A549 (cell line): ENCODE measurements around the gene ZNF419. TPM values are rescaled to one million over a fixed set of nuclear protein-coding genes. Genes with fewer than 3 reads are reported as not detected.
"Not testable (repeated sequence)": the region's sequence is repeated elsewhere in the genome, so short reads cannot be mapped to it uniquely, and the experiment has no call there.

Experiments
- ATAC-seq, 2 experiments: fragments of 200-7000 bp in 1 of 2; fragments of >200 bp in 1 of 2; cut with Nextera tagmentation in 1 of 2; cut with Tn5 transposase in 1 of 2; 3 replicates each; pipeline versions ENCODE4 v1.8.0 to v1.9.1; 2018 to 2020; ENCODE audit warnings: mild to moderate bottlenecking in 1 of 2, moderate library complexity in 1 of 2
- CTCF ChIA-PET: fragments of 300-600 bp; sonication (Branson Sonifier 250); formaldehyde crosslinking; extraction: SDS; loops from one replicate; lab custom pipeline; 2021; ENCODE audit warnings: antibody characterized with exemption, inconsistent platforms; lab: Yijun Ruan, JAX
- POLR2A ChIA-PET: fragments of 350-600 bp; formaldehyde crosslinking; extraction: SDS; loops from one replicate; lab custom pipeline; 2021; ENCODE audit warnings: antibody characterized with exemption, inconsistent platforms; lab: Yijun Ruan, JAX
- DNase-seq, 2 experiments: peaks; one replicate each; pipeline versions ENCODE4 v3.0.0 to v3.0.0-alpha.2; 2011 to 2016; ENCODE audit warnings: low read depth in 1 of 2, low spot score in 1 of 2
- FAIRE-seq: peaks from 2 replicates; lab custom pipeline; 2011; peaks lifted over from hg19 to GRCh38; lab: Jason Lieb, UNC
- H3K27ac ChIP-seq, 2 experiments: fragments of >200 bp; sonication (Bioruptor Twin); formaldehyde crosslinking; 3 replicates each; pipeline ENCODE4 v1.5.1; 2016 to 2017
- H3K4me1 ChIP-seq: fragments of >200 bp; sonication (Bioruptor Twin); formaldehyde crosslinking; 3 replicates; pipeline ENCODE4 v1.6.1; 2016
- H3K4me2 ChIP-seq: fragments of >200 bp; sonication (Bioruptor Twin); formaldehyde crosslinking; 3 replicates; pipeline ENCODE4 v1.6.1; 2016
- H3K4me3 ChIP-seq: fragments of >200 bp; sonication (Bioruptor Twin); formaldehyde crosslinking; 3 replicates; pipeline ENCODE4 v1.5.1; 2016
- H3K9me3 ChIP-seq: fragments of >200 bp; sonication (Bioruptor Twin); formaldehyde crosslinking; 3 replicates; pipeline ENCODE4 v1.6.1; 2016
- CBX8 ChIP-seq: fragments of 200-600 bp; sonication (generic); IDR thresholded peaks from 2 replicates; pipeline ENCODE4 v1.6.1; 2016
- CEBPB ChIP-seq, 2 experiments: fragments of >200 bp in 1 of 2; sonication (Bioruptor Twin) in 1 of 2; formaldehyde crosslinking in 1 of 2; IDR thresholded peaks; 2 replicates each; pipeline ENCODE4 v1.6.1; 2012 to 2016
- EHMT2 ChIP-seq: fragments of 200-600 bp; sonication (generic); IDR thresholded peaks from 2 replicates; pipeline ENCODE4 v1.6.1; 2016; ENCODE audit warnings: antibody characterized with exemption, low read depth, mild to moderate bottlenecking, moderate library complexity
- FOSB ChIP-seq: fragments of 250-450 bp; sonication (Bioruptor Pico); IDR thresholded peaks from 2 replicates; pipeline ENCODE4 v1.5.0; 2020; ENCODE audit warnings: mild to moderate bottlenecking, moderate library complexity
- FOSL2 ChIP-seq, 2 experiments: fragments of 450-650 bp in 1 of 2; fragments of >200 bp in 1 of 2; sonication (Bioruptor Twin) in 1 of 2; formaldehyde crosslinking; IDR thresholded peaks; 2 replicates each; pipeline versions ENCODE4 v1.5.0 to v1.6.1; 2016 to 2020; ENCODE audit warnings: mild to moderate bottlenecking in 1 of 2, moderate library complexity in 1 of 2
- MAFK ChIP-seq: fragments of 450-650 bp; IDR thresholded peaks from 2 replicates; pipeline ENCODE4 v1.6.1; 2014; ENCODE audit not compliant: partially characterized antibody
- MYC ChIP-seq: IDR thresholded peaks from 2 replicates; pipeline ENCODE4 v1.6.1; 2012; ENCODE audit warnings: mild to moderate bottlenecking, inconsistent platforms, low read length, improper control_type of control experiment, borderline replicate concordance
- NFE2L2 ChIP-seq: fragments of 150-350 bp; conservative IDR thresholded peaks from 2 replicates; pipeline ENCODE4 v1.6.1; 2014; ENCODE audit warnings: low read length
- NPAS2 ChIP-seq: fragments of 250-450 bp; sonication (Bioruptor Pico); IDR thresholded peaks from 2 replicates; pipeline ENCODE4 v1.8.0; 2022; ENCODE audit warnings: mild to moderate bottlenecking, moderate library complexity, borderline replicate concordance
- NR3C1 ChIP-seq: fragments of >200 bp; sonication (Bioruptor Twin); formaldehyde crosslinking; IDR thresholded peaks from 3 replicates; pipeline ENCODE4 v1.6.1; 2017
- PBX3 ChIP-seq: IDR thresholded peaks from 2 replicates; pipeline ENCODE4 v1.6.1; 2012
- RAD21 ChIP-seq, 2 experiments: fragments of >200 bp in 1 of 2; sonication (Bioruptor Twin) in 1 of 2; formaldehyde crosslinking in 1 of 2; IDR thresholded peaks in 1 of 2; conservative IDR thresholded peaks in 1 of 2; 2 replicates in 1 of 2; 3 replicates in 1 of 2; pipeline ENCODE4 v1.6.1; 2012 to 2018; ENCODE audit warnings: inconsistent platforms in 1 of 2
- RARB ChIP-seq: fragments of 250-450 bp; sonication (Bioruptor Pico); IDR thresholded peaks from 2 replicates; pipeline ENCODE4 v1.8.0; 2021; ENCODE audit warnings: mild to moderate bottlenecking, moderate library complexity
- RFX5 ChIP-seq: fragments of 450-650 bp; IDR thresholded peaks from 2 replicates; pipeline ENCODE4 v1.7.1; 2014; ENCODE audit warnings: antibody characterized with exemption, mild to moderate bottlenecking, moderate library complexity
- RNF2 ChIP-seq: fragments of 200-600 bp; sonication (generic); IDR thresholded peaks from 2 replicates; pipeline ENCODE4 v1.6.1; 2016; ENCODE audit warnings: low read depth, mild to moderate bottlenecking, antibody characterized with exemption, moderate library complexity, borderline replicate concordance
- USF2 ChIP-seq: fragments of 450-650 bp; IDR thresholded peaks from 2 replicates; pipeline ENCODE4 v1.6.1; 2014; ENCODE audit warnings: antibody characterized with exemption
- ZNF302 ChIP-seq: fragments of 250-450 bp; sonication (Bioruptor Pico); IDR thresholded peaks from 2 replicates; pipeline ENCODE4 v1.9.0; 2021; ENCODE audit warnings: inconsistent platforms, mild to moderate bottlenecking, moderate library complexity
- WGBS: methylation state at CpG from one replicate; pipeline ENCODE4 v1.1.6; 2017; ENCODE audit errors: missing lambda C conversion rate; 5-methylcytosine and 5-hydroxymethylcytosine counted together
- polyA plus RNA-seq, 4 experiments: library from polyadenylated mRNA; depleted of rRNA in 3 of 4; stranded (reverse); fragments of >200 nt; fragmentation: RNase III in 1 of 4; extraction: RNeasy Plus Mini Kit Qiagen cat#74134 plus additional on column Dnase treatment in 1 of 4; gene quantifications; 2 replicates in 3 of 4; 3 replicates in 1 of 4; pipeline ENCODE4 v1.2.3, GENCODE V29; 2011 to 2017

ZNF419 gene
- polyA plus RNA-seq, 2 of the 4 experiments (the other 2 are of a cell fraction) = 9.0 to 11.8 TPM

- 89% methylated on average over 4 of the region's 4 CpGs for WGBS
- peak; percentile 18 for FAIRE-seq
- TF ChIP-seq MYC (no peak), NR3C1 (no peak), FOSB (CRISPR knock-in tag) (no peak), CEBPB (IDR thresholded peaks at IDR 0.05) (no peak), RNF2 (no peak)
- TF ChIP-seq, all 56 proteins: peak for 0
- no peaks in the 10 kb centered on the region for H3K4me1 ChIP-seq
- POLR2A ChIA-PET = no interaction called here
- H3K4me2 ChIP-seq = no peak overlapping the region
- CTCF ChIA-PET = no interaction called here
- no peak overlapping the region for H3K4me3 ChIP-seq
- DNase-seq (no peak), ATAC-seq (no peak)
- peaks cover 86% of the 10 kb centered on the region for H3K9me3 ChIP-seq
- H3K27ac ChIP-seq = no peak overlapping the region
These were observed 18.6 kb downstream of the ZNF419 start for GRCh38 chr19:57506163-57506562.

- no peak for ATAC-seq
- DNase-seq = no peak
- H3K9me3 ChIP-seq = peaks cover 88% of the 10 kb centered on the region
- peak; percentile 18 for FAIRE-seq
- no peak overlapping the region for H3K4me3 ChIP-seq
- no peak for TF ChIP-seq EHMT2
- TF ChIP-seq MAFK = peak; percentile 72
- no peak for TF ChIP-seq FOSL2 (IDR thresholded peaks at IDR 0.05)
- TF ChIP-seq FOSL2 (CRISPR knock-in tag; IDR thresholded peaks at IDR 0.05) = no peak
- no peak for TF ChIP-seq CBX8
- H3K4me1 ChIP-seq = no peaks in the 10 kb centered on the region
- H3K4me2 ChIP-seq = no peak overlapping the region
- ChIA-PET CTCF (interaction anchor here (0.5 kb wide), 1 partner anchor 450 kb away, joined by 4 read pairs; no protein-coding TSS in a partner anchor), POLR2A (no interaction called here)
- H3K27ac ChIP-seq = no peak overlapping the region
These were observed 23.9 kb downstream of the ZNF419 start for GRCh38 chr19:57511484-57511883.

GRCh38 chr19:57512845-57513244 is 25.3 kb downstream of the ZNF419 start:
- Histone ChIP-seq H3K27ac (no peak overlapping the region), H3K4me2 (no peak overlapping the region), H3K4me1 (no peaks in the 10 kb centered on the region), H3K9me3 (peaks cover 87% of the 10 kb centered on the region), H3K4me3 (no peak overlapping the region)
- POLR2A ChIA-PET = no interaction called here
- FAIRE-seq = no peak
- CTCF ChIA-PET = no interaction called here
- 82% methylated on average over 6 of the region's 6 CpGs for WGBS
- ATAC-seq = no peak
- TF ChIP-seq ZNF302 (CRISPR knock-in tag) (no peak), PBX3 (no peak), MAFK (no peak), NPAS2 (CRISPR knock-in tag) (no peak), RAD21 (conservative IDR thresholded peaks at IDR 0.05 in 1 of 2, IDR thresholded peaks at IDR 0.05 in 1 of 2) (no peak), RARB (no peak), USF2 (no peak), NR3C1 (no peak), RFX5 (no peak), NFE2L2 (no peak)
- DNase-seq = peak in 1 of 2 experiments; percentile 60

- ATAC-seq = no peak
- TF ChIP-seq CEBPB (IDR thresholded peaks at IDR 0.05) (peak; percentile 48 to 49; a peak in 3 of 4 replicates), FOSB (CRISPR knock-in tag) (no peak)
- Histone ChIP-seq H3K4me3 (no peak overlapping the region), H3K4me1 (no peaks in the 10 kb centered on the region), H3K27ac (no peak overlapping the region), H3K4me2 (no peak overlapping the region), H3K9me3 (peaks cover 89% of the 10 kb centered on the region)
- DNase-seq = no peak
- ChIA-PET CTCF (no interaction called here), POLR2A (no interaction called here)
- no peak for FAIRE-seq
- 64% methylated on average over 5 of the region's 5 CpGs for WGBS
These were observed 27.7 kb downstream of the ZNF419 start for GRCh38 chr19:57515255-57515654.

GRCh38 chr19:57518021-57518420 is 30.5 kb downstream of the ZNF419 start:
- ATAC-seq, H3K4me3 ChIP-seq, DNase-seq, H3K4me1 ChIP-seq, H3K4me2 ChIP-seq, CTCF ChIA-PET, H3K27ac ChIP-seq, POLR2A ChIA-PET, FAIRE-seq: not testable (repeated sequence)
- H3K9me3 ChIP-seq = peaks cover 88% of the 10 kb centered on the region
- 31% methylated on average over 4 of the region's 4 CpGs for WGBS
